NCI-H345 treated with DMSO at 0.1 percent for 48 hours (cell line): Measurements from ENCODE around the gene FLYWCH1.

Experiments
- DNase-seq: peaks from one replicate; lab custom pipeline; 2025; ENCODE audit not compliant: unreplicated experiment; lab: John Stamatoyannopoulos, UW

FLYWCH1 gene

GRCh38 chr16:2949705-2950352, 38.1 kb downstream of the FLYWCH1 start:
- no peak for DNase-seq

- no peak for DNase-seq
Observed at GRCh38 chr16:2950353-2950724, 38.6 kb downstream of the FLYWCH1 start.

GRCh38 chr16:2950773-2951172, 39.0 kb downstream of the FLYWCH1 start:
- DNase-seq: no peak

- peak; percentile 66 for DNase-seq
Observed at GRCh38 chr16:2952679-2953078, 40.9 kb downstream of the FLYWCH1 start.

GRCh38 chr16:2953706-2954627, 42.2 kb downstream of the FLYWCH1 start:
- DNase-seq: no peak

GRCh38 chr16:2954656-2955381, 43.1 kb downstream of the FLYWCH1 start:
- DNase-seq: no peak

GRCh38 chr16:2955438-2955778, 43.7 kb downstream of the FLYWCH1 start:
- no peak for DNase-seq

GRCh38 chr16:2955779-2956578, 44.2 kb downstream of the FLYWCH1 start:
- DNase-seq: no peak

- DNase-seq: no peak
Observed at GRCh38 chr16:2956579-2956956, 44.8 kb downstream of the FLYWCH1 start.

- no peak for DNase-seq
Observed at GRCh38 chr16:2959206-2959605, 47.5 kb downstream of the FLYWCH1 start.

- no peak for DNase-seq
Observed at GRCh38 chr16:2960183-2961010, 48.7 kb downstream of the FLYWCH1 start.

- DNase-seq: no peak
Observed at GRCh38 chr16:2962334-2963073, 50.8 kb downstream of the FLYWCH1 start.

GRCh38 chr16:2963074-2963722, 51.5 kb downstream of the FLYWCH1 start:
- DNase-seq: no peak

- DNase-seq: peak; percentile 59
Observed at GRCh38 chr16:2963723-2964474, 52.2 kb downstream of the FLYWCH1 start, which contains the start of gene KREMEN2. Gene KREMEN2 (plus strand): TSS chr16:2964275. CDS start chr16:2964521, 246 bp downstream.

GRCh38 chr16:2964475-2965336, 53.0 kb downstream of the FLYWCH1 start:
- peak; percentile 68 for DNase-seq

- DNase-seq: no peak
Observed at GRCh38 chr16:2966043-2966807, 54.5 kb downstream of the FLYWCH1 start.
